Right lobe of liver (tissue), 4 donors: ENCODE results near the gene LRRFIP2.

Experiments
- POLR2A ChIP-seq: fragments of 450-650 bp; IDR thresholded peaks from one replicate; pipeline ENCODE4 v1.6.1; 2017; ENCODE audit warnings: antibody characterized with exemption, mild to moderate bottlenecking
- TF ChIP-seq, protein P1 (sequence below), 4 donors: fragments of 200-600 bp in 3 of 4; fragments of 450-650 bp in 1 of 4; IDR thresholded peaks; one replicate each; pipeline versions ENCODE4 v1.5.1 to v1.8.0; 2016 to 2022; ENCODE audit warnings: antibody characterized with exemption in 4 of 4, mild to moderate bottlenecking in 2 of 4
- donor health status: DM: no; HTN: no; CAD: no.
- donor health status: DM: no; HTN: no; CAD: no.
- donor health status: DM: no; HTN: yes; CAD: no.

DNA sequence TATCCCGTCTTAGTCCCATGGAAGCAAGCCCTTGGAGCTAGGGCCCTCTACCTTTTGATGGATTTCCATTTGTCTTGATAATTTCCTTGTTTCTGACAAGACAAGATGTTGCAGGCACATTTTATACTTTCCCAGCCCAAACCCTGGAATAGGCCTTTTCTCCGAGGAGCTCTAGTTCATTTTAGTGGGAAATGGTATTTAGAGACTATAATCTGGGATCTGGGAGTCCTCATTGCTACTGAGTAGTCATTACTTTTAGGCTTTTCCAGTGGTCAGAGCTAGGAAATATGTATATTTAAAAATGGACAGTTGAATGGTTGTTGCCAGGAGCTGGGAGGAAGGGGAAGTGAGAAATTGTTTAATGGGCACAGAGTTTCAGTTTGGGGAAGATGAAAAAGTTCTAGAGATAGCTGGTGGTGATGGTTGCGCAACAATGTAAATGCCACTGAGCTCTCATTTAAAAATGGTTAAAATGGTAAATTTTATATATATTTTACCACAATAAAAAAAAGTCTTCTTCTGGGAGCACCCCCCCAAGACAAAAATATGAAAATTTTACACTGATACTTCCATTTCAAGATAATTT is 149.5 kb downstream of the LRRFIP2 start:
- TF ChIP-seq, protein P1, sequence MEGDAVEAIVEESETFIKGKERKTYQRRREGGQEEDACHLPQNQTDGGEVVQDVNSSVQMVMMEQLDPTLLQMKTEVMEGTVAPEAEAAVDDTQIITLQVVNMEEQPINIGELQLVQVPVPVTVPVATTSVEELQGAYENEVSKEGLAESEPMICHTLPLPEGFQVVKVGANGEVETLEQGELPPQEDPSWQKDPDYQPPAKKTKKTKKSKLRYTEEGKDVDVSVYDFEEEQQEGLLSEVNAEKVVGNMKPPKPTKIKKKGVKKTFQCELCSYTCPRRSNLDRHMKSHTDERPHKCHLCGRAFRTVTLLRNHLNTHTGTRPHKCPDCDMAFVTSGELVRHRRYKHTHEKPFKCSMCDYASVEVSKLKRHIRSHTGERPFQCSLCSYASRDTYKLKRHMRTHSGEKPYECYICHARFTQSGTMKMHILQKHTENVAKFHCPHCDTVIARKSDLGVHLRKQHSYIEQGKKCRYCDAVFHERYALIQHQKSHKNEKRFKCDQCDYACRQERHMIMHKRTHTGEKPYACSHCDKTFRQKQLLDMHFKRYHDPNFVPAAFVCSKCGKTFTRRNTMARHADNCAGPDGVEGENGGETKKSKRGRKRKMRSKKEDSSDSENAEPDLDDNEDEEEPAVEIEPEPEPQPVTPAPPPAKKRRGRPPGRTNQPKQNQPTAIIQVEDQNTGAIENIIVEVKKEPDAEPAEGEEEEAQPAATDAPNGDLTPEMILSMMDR (IDR thresholded peaks at IDR 0.05): no peak
- TF ChIP-seq POLR2A: no peak
